Measurements from ENCODE around the gene RBM38. TPM values are rescaled to one million over a fixed set of nuclear protein-coding genes. Genes with fewer than 3 reads are reported as not detected.

The RBM38 gene
- 5.5 and 5.6 TPM in 2 replicates for total RNA-seq

DNA sequence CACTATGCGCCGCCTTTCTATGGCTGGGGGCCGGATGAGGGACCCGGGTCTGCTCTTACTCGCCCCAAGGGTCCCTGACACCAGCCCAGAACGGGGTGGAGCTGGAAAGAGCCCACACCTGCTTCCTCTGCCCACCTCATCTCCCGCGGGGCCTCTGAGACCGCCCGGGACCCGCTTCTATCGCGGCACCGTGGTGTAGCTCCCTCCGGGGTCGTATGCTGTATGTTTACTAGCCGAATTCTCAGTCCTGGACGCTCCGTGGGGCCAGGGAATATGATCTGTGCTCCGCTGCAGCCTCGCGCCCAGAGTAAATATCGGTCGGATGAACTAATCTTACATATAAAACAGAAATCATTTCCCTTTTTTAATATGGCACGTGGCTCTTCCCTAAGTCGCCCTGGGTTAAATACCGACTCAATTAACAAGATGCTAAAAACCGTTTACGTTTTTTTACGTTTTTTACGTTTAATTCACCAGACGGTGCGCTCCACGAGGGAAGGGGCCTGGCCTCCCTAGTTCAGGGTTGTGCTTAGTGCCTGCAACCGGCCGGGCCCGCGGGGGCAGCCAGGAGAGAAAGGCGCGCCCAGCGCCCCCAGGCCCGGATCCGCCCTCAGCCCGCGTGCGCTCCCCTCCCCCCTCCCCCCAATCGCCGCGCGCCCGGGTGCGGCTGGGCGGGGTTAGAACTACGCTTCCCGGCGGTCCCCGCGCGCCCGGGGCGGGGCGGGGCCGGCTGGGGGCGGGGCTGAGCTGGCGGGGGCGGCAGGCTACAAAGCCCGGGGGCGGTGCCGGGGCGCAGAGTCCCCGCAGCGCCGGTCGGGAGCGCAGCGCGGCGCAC lies at the start of gene RBM38:
Gene RBM38 (plus strand): TSS at position 793 of the 835 bp plus-strand sequence. CDS start 186 bp downstream, outside the sequence.

DNA sequence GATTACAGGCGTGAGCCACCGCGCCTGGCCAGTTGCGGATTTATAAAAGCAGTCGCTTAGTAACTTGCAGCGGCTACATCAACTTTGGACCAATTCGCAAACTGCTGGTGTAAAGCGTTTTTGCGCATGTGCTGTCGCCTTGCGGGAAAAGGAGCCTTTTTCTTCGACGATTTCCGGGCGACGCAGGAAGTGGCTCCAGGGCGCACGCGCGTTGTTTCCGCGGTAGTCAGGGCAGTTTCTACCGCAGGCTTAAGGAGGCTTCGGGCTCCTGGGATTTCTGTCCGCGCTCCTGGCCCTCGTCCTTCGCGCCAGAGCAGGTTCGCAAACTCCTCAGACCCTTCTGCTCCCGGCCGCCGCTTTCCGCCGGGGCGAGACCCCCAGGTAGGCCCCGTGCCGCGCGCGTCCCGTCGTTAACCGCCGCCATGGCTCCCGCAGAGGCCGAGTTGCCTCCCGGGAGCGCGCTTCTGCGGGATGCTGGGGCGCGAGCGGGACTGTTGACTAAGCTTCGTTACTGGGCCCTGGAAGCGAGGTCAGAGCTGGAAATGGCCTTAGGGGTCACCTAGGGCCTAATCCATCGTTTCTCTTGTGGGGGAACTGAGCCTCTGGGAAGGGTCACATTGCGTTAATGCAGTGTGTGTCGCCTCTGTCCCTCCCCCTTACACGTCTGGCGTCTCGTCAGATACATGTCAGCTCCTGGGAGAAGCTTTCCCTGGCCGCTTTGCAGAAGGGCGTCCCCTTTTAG lies 40.0 kb upstream of the RBM38 start, which contains the start of gene RAE1:
Gene RAE1 (plus strand): TSS at position 214 of the 742 bp plus-strand sequence. CDS start 2,784 bp downstream, outside the sequence.

Other genes starting within 250 kb of the RBM38 start
- gene BMP7, start 124.8 kb upstream of the RBM38 start, total RNA-seq, result not detected in 2 replicates
- gene SPO11, start 61.6 kb upstream of the RBM38 start, total RNA-seq, result not detected in 2 replicates
- gene RAE1, start 40.1 kb upstream of the RBM38 start, total RNA-seq, result 20.1 and 29.6 TPM in 2 replicates
- gene CTCFL, start 133.7 kb downstream of the RBM38 start, total RNA-seq, result not detected in 2 replicates
- gene PCK1, start 169.7 kb downstream of the RBM38 start, total RNA-seq, result 0.15 TPM in 1 of 2 replicates, not detected in the other
- not detected in 2 replicates for gene ZBP1, start 229.0 kb downstream of the RBM38 start, total RNA-seq

Measured in cardiac ventricle fibroblast (primary cell).